ENCODE data around the gene AGMAT. TPM values are rescaled to one million over a fixed set of nuclear protein-coding genes. Genes with fewer than 3 reads are reported as not detected.

The AGMAT gene
- total RNA-seq, 1 donor from 2014 or later = 0.18 TPM

GRCh38 chr1:15575549-15576150 is 9.2 kb downstream of the AGMAT start:
- ATAC-seq = no peak
- intact Hi-C loops (cut with DNase I) = no loop called here
- no peak for DNase-seq (ENCODE audit: low spot score)

GRCh38 chr1:15574741-15575140 is 10.1 kb downstream of the AGMAT start:
- intact Hi-C loops (cut with DNase I) = no loop called here
- peak; percentile 33 for DNase-seq (ENCODE audit: low spot score)
- ATAC-seq = no peak

- peak; percentile 12 for DNase-seq (ENCODE audit: low spot score)
- intact Hi-C loops (cut with DNase I) = no loop called here
- no peak for ATAC-seq
Observed at GRCh38 chr1:15573477-15573876, 11.4 kb downstream of the AGMAT start.

GRCh38 chr1:15571266-15571665 is 13.6 kb downstream of the AGMAT start:
- DNase-seq (ENCODE audit: low spot score) (no peak), ATAC-seq (no peak)
- intact Hi-C loops (cut with DNase I) = no loop called here

- intact Hi-C loops (cut with DNase I) = no loop called here
- no peak for DNase-seq (ENCODE audit: low spot score)
- ATAC-seq = no peak
Observed at GRCh38 chr1:15570861-15571260, 14.0 kb downstream of the AGMAT start.

GRCh38 chr1:15568387-15569073 is 16.3 kb downstream of the AGMAT start:
- intact Hi-C loops (cut with DNase I) = no loop called here
- DNase-seq (ENCODE audit: low spot score) = no peak

GRCh38 chr1:15559189-15559810 is 25.6 kb downstream of the AGMAT start:
- ATAC-seq (no peak), DNase-seq (ENCODE audit: low spot score) (no peak)
- intact Hi-C loops (cut with DNase I) = no loop called here

More at GRCh38 chr1:15568387-15569073, 16.3 kb downstream of the AGMAT start:
- ATAC-seq = no peak

- ATAC-seq (no peak), DNase-seq (ENCODE audit: low spot score) (no peak)
- intact Hi-C loops (cut with DNase I) = no loop called here
Observed at GRCh38 chr1:15558516-15558915, 26.3 kb downstream of the AGMAT start.

GRCh38 chr1:15557594-15557993 is 27.3 kb downstream of the AGMAT start:
- DNase-seq (ENCODE audit: low spot score) = no peak
- no peak for ATAC-seq
- intact Hi-C loops (cut with DNase I) = no loop called here

GRCh38 chr1:15557008-15557407 is 27.8 kb downstream of the AGMAT start:
- DNase-seq (ENCODE audit: low spot score) (no peak), ATAC-seq (no peak)
- intact Hi-C loops (cut with DNase I) = no loop called here

- intact Hi-C loops (cut with DNase I) = no loop called here
- ATAC-seq (no peak), DNase-seq (ENCODE audit: low spot score) (no peak)
Observed at GRCh38 chr1:15550573-15550972, 34.3 kb downstream of the AGMAT start.

- intact Hi-C loops (cut with DNase I) = no loop called here
- DNase-seq (ENCODE audit: low spot score) (no peak), ATAC-seq (no peak)
Observed at GRCh38 chr1:15546641-15547040, 38.2 kb downstream of the AGMAT start.

- intact Hi-C loops (cut with DNase I) = no loop called here
- DNase-seq (ENCODE audit: low spot score) (no peak), ATAC-seq (no peak)
Observed at GRCh38 chr1:15543589-15544568, 41.0 kb downstream of the AGMAT start.

- intact Hi-C loops (cut with DNase I) = no loop called here
- DNase-seq (ENCODE audit: low spot score) (no peak), ATAC-seq (no peak)
Observed at GRCh38 chr1:15543251-15543588, 41.6 kb downstream of the AGMAT start.

GRCh38 chr1:15542388-15543250 is 42.2 kb downstream of the AGMAT start:
- intact Hi-C loops (cut with DNase I) = no loop called here
- no peak for ATAC-seq
- DNase-seq (ENCODE audit: low spot score) = no peak

- intact Hi-C loops (cut with DNase I) = no loop called here
- DNase-seq (ENCODE audit: low spot score) (no peak), ATAC-seq (no peak)
Observed at GRCh38 chr1:15541231-15541792, 43.5 kb downstream of the AGMAT start.

GRCh38 chr1:15540186-15540585 is 44.7 kb downstream of the AGMAT start:
- ATAC-seq (no peak), DNase-seq (ENCODE audit: low spot score) (no peak)
- intact Hi-C loops (cut with DNase I) = no loop called here

- DNase-seq (ENCODE audit: low spot score) = no peak
- intact Hi-C loops (cut with DNase I) = no loop called here
- ATAC-seq = no peak
Observed at GRCh38 chr1:15538771-15539170, 46.1 kb downstream of the AGMAT start.
